ENCODE measurements around the gene RRAGD. TPM values are rescaled to one million over a fixed set of nuclear protein-coding genes. Genes with fewer than 3 reads are reported as not detected.

RRAGD gene
- total and polyA plus RNA-seq, 2 of the 13 experiments (the other 11 are each of a cell fraction or from before 2014, with no cell fraction given), result 0.35 to 0.53 TPM

- TF ChIP-seq FOXJ3 (CRISPR knock-in tag; IDR thresholded peaks at IDR 0.05; ENCODE audit: borderline replicate concordance) (no peak), ZNF598 (CRISPR knock-in tag; IDR thresholded peaks at IDR 0.05; ENCODE audit: borderline replicate concordance) (peak; percentile 27; the same call in 1 of the 2 replicates), HDAC6 (IDR thresholded peaks at IDR 0.05; ENCODE audit: low read depth, low read length) (no peak), RXRA (CRISPR knock-in tag; IDR thresholded peaks at IDR 0.05) (no peak), ZNF816 (CRISPR knock-in tag; IDR thresholded peaks at IDR 0.05; ENCODE audit: borderline replicate concordance) (peak; percentile 54; the same call in 1 of the 2 replicates), MAFF (IDR thresholded peaks at IDR 0.05; ENCODE audit: low read depth, low read length) (no peak; the same call in 1 of the 2 replicates), FOXK2 (IDR thresholded peaks at IDR 0.05) (no peak), GATAD1 (CRISPR knock-in tag; IDR thresholded peaks at IDR 0.05) (no peak), ZNF230 (CRISPR knock-in tag; IDR thresholded peaks at IDR 0.05) (peak; percentile 68; the same call in 1 of the 2 replicates), ZNF792 (CRISPR knock-in tag; IDR thresholded peaks at IDR 0.05) (no peak), ZNF572 (CRISPR knock-in tag; IDR thresholded peaks at IDR 0.05) (no peak), ZBTB8A (CRISPR knock-in tag; IDR thresholded peaks at IDR 0.05; ENCODE audit: borderline replicate concordance, low read depth) (no peak), ARID2 (CRISPR knock-in tag; IDR thresholded peaks at IDR 0.05; ENCODE audit: borderline replicate concordance) (peak; percentile 72; the same call in 1 of the 2 replicates), ZSCAN31 (CRISPR knock-in tag; IDR thresholded peaks at IDR 0.05; ENCODE audit: low read depth) (peak; percentile 79; the same call in 1 of the 2 replicates), ZNF513 (CRISPR knock-in tag; conservative IDR thresholded peaks at IDR 0.05) (no peak), ZNF687 (CRISPR knock-in tag; IDR thresholded peaks at IDR 0.05) (peak; percentile 91), RERE (CRISPR knock-in tag; IDR thresholded peaks at IDR 0.05; ENCODE audit: low read depth) (0 out of 2 replicates have a peak, but pooled peaks have one; percentile 14), THAP11 (CRISPR knock-in tag; IDR thresholded peaks at IDR 0.05) (peak; percentile 25; the same call in 1 of the 2 replicates), GZF1 (CRISPR knock-in tag; IDR thresholded peaks at IDR 0.05) (no peak)
These were observed 59.6 kb downstream of the RRAGD start, which contains the start of gene UBE2J1 (continued) for GRCh38 chr6:89352278-89353117.

Data from HepG2 (cell line).